Pons (tissue), 1 donor: ENCODE measurements around the gene ITGB7.
A peak's percentile ranks its signal among the peaks of the same experiment; 100 is the strongest.

ENCODE experiments used
- DNase-seq: peaks from one replicate; pipeline ENCODE4 v3.0.0-alpha.2; 2016; ENCODE audit warnings: low spot score

ITGB7 gene

DNA sequence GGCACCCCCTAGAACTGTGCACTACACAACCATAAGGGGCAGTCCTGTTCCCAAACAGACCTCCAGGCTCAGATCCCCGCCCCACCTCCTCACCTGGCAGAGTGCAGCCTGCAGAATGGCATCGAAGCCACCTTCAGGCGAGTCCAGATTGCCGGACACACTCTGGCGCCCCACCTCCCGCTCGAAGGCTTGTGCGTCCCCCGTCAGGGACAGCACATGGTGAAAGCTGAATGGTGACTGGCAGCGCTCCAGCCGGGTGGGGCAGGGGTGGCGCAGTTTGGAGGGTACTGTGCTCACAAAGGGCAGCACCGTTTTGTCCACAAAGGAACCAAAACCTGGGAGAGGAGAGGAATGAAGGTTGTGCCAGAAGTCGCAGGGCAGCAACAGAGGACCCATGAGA is 10.6 kb downstream of the ITGB7 start:
- DNase-seq = no peak

DNA sequence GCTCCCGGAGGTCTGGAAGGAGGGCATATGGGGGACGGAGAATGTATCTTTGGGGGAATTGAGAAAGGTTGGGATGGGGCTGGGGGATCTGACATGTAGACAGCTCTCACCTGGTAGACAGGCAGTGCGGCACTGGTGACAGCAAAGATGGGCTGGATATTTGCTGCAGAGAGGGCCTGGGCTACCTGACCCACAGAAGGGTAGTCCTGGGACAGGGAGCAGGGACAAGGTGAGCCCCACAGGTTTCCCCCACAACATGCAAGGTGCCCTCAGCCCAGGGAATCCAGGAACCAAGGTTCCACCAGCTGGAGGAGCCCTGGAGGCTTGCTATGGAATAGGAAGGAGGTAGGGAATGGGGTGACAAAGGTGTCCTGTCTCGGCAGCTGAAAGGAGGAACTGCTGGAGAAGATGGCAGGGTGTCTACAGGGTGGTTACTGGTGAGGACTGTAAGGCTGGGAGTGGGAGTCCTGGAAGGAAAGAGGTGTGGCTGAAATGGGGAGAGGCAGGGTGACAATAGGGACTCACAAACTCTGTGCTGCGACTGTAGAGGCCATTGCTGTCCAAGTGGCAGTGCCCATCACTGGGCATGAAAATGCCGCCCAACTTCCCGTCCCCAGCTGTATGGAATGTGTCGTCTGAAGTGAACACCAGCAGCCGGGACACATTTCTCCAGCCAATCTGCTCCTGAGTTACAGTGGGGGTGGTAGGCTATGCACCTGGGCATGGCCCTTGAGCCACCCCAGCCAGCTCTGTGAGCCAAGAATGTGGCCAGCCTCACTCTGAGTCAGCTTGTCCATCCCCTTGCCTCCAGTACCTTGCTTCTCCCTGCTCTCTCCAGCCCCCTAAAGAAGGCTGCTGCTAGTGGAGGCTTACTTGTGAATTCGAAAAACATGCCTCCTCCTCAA is 11.3 kb downstream of the ITGB7 start:
- DNase-seq = no peak

DNA sequence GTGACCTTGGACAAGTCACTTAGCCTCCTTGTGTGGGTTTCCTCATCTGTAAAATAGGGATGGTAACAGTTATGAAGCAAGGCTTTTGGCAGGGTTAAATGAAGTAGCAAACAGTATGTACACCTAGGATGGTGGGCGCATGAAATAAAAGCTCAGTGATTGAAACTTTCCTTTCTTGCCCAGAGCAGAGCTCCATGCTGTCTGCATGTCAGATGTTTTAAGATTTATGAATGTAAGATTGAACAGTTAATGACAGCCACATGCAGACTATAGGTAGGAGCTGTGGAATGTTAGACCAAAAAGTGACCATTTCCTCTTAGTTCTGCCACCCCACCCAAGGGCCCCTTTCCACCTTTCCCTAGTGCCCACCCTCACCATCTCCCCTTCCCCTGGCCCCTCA is 12.1 kb downstream of the ITGB7 start:
- DNase-seq = no peak

DNA sequence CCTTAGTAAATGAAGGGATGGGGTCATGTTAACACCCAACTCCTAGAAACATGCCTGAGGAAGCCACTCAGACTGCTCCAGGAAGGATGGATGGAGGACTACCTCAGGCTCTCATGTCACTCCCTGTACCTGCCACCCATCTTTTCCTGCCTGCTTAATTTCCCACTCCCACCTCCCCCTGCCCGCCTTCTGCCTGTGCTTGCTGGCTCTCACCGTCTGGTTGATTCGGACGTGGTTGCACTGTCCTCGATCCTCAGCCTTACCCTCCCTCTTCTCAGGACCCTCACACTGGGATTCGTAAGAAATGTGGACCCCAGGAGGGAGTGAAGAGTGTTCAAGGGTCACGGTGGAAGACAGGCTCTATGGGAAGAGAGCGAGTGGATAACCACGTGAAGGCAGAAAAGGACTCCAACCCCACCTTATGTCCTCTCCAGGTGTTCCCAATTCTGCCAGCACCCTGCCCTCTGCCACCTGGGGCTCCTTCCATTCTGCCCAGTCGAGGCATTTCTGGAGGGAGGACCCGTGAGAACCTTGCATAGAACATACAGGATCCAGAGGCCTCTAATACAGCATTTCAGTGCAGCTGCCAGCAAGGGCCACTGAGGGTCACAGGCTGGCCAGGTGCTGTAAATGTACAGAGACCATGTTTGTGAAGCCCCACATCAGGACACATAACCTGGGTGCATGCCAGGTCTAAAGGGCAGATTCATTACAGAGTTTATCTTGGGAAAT is 12.9 kb downstream of the ITGB7 start:
- DNase-seq = no peak

DNA sequence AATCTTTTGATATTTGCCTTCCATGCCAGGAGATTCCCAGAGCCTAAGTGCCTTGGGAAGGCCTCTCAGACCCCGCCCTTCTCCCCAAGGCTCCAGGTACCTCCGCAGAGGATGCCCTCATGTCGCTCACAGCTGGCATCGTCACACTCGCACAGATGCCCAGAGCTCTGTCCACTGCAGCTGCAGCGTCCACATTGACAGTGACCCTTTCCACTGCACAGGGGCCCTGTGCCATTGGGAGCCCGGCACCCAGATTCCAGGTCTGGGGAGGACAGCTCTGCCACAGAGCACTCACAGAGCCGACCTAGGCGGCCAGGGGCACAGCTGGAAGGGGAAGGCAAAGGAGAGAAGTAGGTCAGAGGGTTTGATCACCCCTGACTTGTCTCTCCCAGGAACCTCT is 14.0 kb downstream of the ITGB7 start:
- no peak for DNase-seq

DNA sequence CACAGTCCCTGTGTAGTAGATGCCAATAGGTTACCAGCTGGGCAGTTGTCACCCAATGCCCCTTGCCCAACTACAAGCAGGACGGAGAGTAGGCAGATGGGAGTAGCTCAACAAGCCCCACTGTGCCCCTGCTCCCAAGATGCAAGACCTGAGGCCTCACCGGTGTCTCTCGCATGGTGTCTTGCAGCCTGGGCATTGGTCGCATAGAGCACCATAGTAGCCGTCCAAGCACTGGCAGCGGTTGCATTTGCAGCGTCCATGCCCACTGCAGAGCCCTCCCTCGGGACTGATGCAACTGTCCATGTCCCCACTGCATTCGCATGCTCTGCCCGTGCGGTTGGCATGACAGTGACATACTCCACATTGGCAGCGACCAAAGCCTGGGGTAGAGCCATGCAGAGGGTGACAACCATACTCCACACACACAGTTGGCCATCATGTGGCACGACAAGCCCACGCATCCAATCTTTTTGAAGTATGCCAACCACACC is 14.5 kb downstream of the ITGB7 start:
- no peak for DNase-seq

DNA sequence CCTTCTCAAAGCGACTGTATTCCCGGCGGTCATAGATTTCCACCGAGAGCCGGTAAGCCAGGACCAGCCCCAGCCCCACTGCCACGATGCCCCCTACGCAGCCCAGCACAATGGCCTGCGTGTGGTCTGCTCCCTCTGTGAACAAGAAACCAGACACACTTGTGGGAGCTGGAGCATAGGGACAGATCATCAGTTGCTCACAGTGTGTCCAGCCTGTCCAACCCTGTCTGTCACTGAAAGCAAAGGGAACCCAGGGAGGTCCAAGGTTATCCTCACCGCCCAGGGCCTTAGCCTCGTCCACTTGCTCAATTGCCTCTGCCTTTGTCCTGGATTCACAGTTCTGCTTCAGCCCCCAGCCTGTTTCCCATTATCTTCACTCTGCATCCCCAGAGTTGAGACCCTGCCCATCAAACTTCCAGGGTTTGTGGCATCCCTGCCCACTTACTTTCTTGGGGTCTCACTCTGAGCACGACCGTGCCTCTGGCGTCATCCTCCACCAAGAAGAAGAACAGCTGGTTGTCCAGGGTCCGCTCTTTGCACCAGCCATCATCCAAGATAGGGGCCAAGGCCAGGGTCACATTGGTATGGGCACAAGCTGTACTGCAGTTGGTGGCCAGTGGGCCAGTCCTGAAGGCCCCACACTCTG is 15.0 kb downstream of the ITGB7 start:
- DNase-seq = no peak

DNA sequence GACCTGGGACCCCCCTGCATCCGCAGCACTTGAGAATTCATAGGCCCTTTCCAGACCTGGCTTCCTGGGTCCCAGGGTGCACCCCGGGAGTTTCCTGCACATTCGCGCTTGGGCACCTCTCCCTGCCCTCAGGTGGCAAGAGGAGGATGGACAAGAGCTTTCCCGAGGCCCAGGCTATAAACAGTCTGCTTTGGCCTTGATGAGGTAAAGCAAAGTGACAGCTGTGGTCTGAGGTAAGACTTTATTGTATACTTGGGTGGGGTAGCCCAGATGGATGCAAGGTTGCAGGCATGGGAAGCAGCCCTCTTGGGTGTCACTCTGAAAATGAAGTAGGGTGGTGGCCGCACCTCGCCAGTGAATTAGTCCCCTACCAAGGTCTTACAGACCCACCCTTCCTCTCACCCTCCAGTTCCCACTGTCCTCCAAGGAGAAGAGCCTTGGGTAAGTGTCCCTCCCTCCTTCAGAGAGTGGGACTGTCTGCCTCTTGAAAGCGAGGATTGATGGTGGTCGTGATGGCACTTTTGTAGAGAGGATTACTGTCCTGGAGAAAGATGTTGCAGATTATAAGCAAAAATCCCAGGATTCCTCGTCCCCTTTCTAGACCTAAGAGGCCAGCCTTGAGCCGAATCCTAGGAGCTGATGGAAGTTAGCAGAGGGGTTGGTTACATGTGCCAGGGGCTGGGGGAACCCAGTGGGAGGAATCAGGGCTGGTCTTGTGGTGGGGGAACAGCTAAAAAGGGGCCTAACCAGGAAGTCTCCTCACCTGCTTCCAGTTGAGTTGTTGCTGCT is 15.8 kb downstream of the ITGB7 start:
- DNase-seq = no peak

DNA sequence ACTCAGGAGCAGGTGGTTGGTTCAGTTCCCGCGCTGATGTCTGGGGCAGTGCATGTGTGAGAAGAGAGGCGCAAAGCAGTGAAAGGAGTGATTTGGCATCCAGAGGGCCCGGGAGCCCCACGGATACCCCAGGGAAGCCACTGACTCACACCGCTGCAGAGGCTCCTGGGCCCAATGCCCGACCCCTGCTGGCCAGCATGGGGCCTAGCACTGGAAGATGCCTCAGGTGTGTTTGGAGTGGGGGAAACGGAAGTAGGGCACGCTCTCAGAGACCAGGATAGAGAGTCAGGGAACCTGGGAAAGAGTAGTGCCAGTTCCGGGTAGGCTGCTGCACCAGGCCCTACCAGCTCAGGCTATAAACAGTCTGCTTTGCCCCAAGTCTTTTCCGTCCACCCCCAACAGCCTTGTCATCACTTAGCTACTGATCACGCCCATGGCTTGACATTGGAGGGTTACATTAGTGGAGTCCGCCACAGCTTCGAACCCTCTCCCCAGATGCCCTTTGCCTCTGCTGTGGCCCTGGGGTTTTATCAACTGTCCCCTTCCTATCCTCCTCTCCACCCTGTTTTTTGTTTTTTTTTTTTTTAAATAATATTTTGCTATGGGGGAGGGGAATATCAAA is 16.8 kb downstream of the ITGB7 start:
- no peak for DNase-seq

DNA sequence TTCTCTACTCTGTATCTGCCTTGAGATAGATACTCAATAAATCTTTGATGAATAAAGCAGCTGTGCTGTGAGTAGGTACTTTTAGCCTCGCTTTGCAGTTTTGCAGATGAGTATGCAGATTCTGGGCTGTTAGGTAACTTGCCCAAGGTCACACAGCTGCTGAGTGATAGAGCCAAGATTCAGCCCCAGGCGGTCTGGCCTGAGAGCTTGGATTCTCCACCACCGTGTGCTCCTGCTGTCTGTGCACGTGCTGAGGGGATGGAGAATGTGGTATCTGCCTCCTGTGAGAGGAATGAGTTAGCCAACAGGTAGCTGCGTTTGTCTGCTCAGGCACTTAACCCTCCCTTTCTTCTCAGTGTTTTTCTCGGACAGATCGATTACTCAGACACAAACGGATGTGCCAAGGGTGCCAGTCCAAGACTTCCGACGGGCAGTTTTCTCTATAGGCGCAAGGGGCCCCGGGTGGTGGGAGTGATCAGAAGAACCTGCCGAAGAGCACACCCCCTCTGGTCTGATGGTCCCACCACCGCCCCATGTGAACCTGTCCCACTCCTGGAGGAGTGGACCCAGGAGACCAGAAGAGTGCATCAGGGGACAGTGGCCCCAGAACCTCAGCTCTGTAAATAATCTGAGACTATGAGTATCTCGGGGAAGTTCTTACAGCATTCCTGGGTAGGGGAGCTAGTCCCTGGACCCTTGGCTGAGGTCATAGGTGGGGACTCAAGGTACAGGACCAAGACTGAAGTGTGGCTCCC is 19.7 kb downstream of the ITGB7 start:
- no peak for DNase-seq

DNA sequence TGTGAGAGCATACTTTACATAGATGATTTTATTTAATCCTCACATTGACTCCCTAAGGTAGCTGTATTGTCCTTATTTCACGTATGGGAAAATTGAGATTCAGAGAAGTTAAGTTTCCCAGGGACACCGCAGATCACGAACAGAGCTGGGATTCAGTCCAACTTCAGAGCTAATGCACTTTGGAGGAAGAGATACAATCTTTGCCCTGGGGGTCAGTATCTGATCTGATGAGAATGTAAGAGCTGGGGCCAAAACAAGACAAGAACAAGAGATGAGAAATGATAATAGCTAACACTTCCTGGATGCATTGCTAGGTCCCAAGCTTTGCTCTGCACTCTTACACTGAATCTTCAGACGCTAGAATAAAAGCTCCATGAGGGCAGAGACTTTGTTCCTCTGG is 20.3 kb downstream of the ITGB7 start:
- no peak for DNase-seq

DNA sequence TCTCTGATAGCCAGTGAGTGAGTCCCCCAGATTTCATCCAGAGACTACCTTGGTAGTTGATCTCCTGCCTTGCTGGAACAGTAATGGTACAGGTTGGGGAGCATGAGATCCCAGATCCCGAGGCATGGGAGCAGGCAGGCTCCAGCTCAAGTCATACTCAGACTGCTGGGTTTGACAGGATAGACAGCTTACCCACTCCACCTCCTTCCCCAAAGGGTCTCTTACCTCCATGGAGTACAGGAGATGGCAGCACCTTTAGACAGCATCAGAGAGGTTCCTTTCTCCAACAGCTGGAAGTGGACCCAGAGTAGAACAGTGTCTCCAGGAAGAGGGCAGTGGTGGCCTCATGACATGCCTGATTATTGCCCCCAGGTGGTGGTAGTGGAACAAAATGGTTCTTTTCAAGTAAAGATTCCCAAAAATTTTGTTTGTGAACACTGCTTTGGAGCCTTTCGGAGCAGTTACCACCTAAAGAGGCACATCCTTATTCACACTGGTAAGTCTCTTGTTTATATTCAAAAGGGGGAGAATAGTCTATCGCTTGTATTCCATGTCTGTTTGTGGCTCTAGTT is 21.4 kb downstream of the ITGB7 start:
- no peak for DNase-seq

DNA sequence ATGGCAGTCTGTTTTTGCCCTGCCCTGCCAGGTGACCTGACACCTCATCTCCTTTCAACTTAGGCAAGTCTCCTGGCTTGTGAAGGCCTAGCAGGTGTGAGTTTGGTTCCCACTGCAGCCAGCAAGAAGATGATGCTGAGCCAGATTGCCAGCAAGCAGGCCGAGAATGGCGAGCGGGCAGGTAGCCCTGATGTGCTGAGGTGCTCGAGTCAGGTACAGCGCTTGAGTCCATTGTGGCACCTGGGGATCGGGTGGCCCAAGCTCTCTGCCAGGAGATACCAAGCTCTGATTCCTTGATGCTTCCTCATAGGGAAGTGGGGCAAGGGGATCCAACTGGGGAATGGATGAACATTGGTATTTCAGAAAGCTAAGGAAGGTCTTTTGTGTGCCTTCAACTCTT is 22.2 kb downstream of the ITGB7 start:
- no peak for DNase-seq

DNA sequence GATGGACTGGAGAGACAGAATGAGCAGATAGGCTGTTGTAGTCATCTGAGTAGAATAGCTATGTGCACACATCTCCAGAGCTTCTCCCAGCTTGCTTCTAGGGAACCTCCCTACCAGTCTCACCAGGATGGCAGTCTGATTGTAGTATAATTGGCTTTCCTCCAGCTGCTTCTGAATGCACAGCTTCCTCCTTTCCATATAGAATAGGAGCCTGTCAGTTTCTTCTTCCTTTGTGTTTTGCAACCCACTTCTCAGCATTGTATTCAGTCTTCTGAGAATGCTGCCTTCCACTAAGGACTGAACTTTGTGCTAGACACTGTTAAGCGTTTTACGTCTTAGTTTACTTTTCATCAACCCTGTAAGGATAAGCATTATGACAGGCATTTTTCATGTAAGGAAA is 24.1 kb downstream of the ITGB7 start:
- peak; percentile 29 for DNase-seq

DNA sequence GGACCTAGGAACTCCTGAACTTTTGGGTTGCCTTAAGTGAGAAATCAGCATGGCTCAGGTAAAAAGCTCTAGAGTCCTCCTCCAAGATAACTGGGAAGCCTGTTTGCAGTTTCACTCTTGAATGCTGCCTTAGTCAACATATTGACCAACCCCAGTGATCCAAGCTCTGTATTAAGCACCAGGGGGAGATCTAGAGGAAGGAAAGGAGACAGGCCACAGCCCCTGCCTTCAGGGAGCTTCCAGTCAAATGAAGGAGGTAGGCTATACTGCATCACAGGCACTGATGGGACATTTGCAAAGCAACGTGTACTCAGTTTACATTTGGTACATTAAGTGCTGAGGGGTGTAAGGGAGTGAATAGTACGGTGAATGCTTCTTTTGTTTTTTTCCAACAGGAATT is 25.1 kb downstream of the ITGB7 start:
- DNase-seq = no peak

DNA sequence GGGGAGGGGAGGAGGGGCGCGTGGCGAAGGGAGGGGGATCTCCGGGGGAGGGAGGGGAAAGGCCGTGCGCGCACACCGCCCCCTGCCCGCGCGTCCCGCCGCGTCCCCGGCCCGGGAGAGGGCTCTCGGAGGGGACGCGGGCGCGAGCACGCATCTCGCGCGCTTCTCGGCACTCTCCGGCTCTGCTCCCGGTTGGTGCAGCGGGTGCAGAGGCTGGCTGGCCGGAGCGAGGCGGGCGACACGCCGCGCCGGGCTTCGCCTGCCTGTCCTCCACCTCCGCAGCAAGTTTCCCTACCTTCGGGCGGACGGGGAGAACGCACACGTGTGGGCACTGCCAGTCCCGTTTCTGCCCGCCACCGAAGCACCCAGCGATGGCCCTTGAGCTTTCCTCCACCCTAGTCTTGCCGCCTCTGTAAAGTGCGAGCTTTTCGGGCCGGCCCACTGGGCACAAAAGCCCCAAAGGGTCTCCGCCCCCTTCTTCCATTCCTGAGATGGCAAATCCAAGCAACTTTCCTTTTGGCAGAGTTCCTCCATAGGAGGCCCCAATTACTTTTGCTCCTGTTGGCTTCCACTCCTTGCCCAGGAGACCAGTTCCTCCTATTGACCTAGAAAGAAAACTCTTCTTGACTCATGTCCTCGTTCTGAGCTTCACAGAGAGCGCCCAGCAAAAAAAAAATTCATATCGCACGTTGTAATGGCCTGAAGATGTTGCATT is 26.0 kb downstream of the ITGB7 start:
- DNase-seq = no peak

DNA sequence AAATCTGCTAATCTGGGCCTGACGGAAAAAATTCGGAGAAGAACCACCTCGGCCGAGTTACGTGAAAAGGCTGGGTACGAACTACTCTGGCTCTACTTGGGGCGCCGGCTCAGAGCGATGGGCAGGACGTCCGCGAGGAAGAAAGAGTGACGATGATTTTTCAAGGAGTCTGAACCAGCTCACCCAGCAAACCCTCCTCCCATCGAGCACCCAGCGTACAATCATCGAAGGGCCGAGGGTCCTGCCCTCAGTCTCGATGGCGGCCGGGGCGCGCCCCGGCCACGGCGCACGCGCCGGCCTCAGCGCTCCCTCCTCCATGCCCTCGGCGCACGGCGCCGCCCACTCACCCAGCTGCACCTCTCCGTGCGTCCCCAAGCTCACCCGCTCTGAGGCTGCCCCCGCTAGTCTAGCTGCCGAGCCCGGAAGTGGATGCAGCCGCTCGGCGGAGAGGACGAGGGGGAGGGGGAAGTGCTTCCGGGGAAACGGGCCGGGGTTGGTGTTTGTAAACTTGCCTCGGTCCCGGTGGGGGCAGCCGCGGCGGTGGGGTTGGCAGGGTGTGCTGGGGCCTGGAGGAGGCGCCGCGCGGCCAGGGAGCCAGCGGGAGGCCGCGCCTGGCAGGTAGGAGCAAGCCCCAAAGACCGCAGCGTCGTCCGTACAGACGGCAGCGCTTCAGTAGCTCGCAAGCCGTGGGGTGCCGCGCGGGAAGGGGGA is 26.7 kb downstream of the ITGB7 start, which contains the start of the genes CSAD and ZNF740:
CSAD (minus strand) TSS at position 706 of the 711 bp plus-strand sequence. CDS start 7,455 bp downstream, outside the sequence.
ZNF740 (plus strand) TSS at position 503 of the 711 bp plus-strand sequence. CDS start 1,262 bp downstream, outside the sequence.
- DNase-seq = peak; percentile 97

DNA sequence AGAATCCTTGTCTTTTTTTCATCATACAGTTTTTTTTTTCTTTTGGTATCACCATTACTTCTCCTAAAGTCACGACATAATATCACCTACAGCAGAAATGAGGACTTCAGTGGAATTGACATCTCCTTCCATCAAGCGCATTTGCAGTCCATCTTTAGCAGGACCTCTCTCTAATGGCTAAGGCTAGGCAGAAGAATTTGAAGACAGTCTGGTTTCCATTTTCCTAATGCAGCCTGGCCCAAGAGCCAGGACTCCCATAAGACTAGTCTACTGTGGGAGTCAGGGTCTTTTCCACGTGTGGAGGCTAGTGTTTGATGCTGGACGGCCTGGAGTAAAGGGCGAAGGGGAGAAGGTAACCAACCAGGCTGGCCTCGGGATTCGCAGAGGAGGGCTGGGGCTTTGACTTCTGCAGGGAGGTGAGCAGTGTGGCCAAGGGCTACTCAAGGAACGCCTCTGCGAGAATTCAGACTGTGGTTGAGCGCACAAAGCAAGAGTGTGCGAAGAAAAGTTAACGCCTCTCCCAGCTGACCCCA is 27.3 kb downstream of the ITGB7 start:
- DNase-seq = peak; percentile 47
